H1 (cell line): ENCODE results near the gene KDM5A. TPM values are rescaled to one million over a fixed set of nuclear protein-coding genes. Genes with fewer than 3 reads are reported as not detected.

Experiments
- CTCF ChIA-PET: fragments of 300-600 bp; sonication (Branson Sonifier 250); formaldehyde crosslinking; loops from one replicate; lab custom pipeline; 2021; ENCODE audit not compliant: partially characterized antibody; lab: Charles Lee
- POLR2A ChIA-PET: fragments of 300-600 bp; sonication (Branson Sonifier 250); formaldehyde crosslinking; loops from one replicate; lab custom pipeline; 2021; ENCODE audit warnings: inconsistent platforms; ENCODE audit not compliant: partially characterized antibody; lab: Charles Lee
- DNase-seq, 2 experiments: peaks; one replicate each; pipeline versions ENCODE4 v3.0.0 to v3.0.0-alpha.2; 2010 to 2022; ENCODE audit warnings: low spot score in 2 of 2, low read depth in 1 of 2, mixed read lengths in 1 of 2
- FAIRE-seq: peaks from 2 replicates; lab custom pipeline; 2011; peaks lifted over from hg19 to GRCh38; lab: Jason Lieb, UNC
- H2AFZ ChIP-seq: 2 replicates; pipeline ENCODE4 v1.8.1; 2012; ENCODE audit warnings: low read length, inconsistent platforms
- H2AK5ac ChIP-seq: 2 replicates; pipeline ENCODE4 v1.6.1; 2013; ENCODE audit warnings: low read depth, low read length
- H2BK120ac ChIP-seq: replicated peaks from 2 replicates; pipeline ENCODE3; 2013; ENCODE audit warnings: low read depth, low read length, inconsistent platforms
- H2BK12ac ChIP-seq: 2 replicates; pipeline ENCODE4 v1.6.1; 2013; ENCODE audit warnings: low read depth, low read length
- H2BK15ac ChIP-seq: 2 replicates; pipeline ENCODE4 v1.6.1; 2013; ENCODE audit warnings: low read length
- H2BK20ac ChIP-seq: 2 replicates; pipeline ENCODE4 v1.6.1; 2013; ENCODE audit warnings: low read length
- H2BK5ac ChIP-seq: 2 replicates; pipeline ENCODE4 v1.6.1; 2013; ENCODE audit warnings: low read depth, low read length
- H3K14ac ChIP-seq: 2 replicates; pipeline ENCODE4 v1.6.1; 2013; ENCODE audit warnings: inconsistent platforms; ENCODE audit not compliant: insufficient read length
- H3K18ac ChIP-seq: 2 replicates; pipeline ENCODE4 v1.6.1; 2013; ENCODE audit warnings: low read length; ENCODE audit errors: extremely low read depth
- H3K23ac ChIP-seq: 2 replicates; pipeline ENCODE4 v1.6.1; 2013; ENCODE audit warnings: inconsistent platforms; ENCODE audit not compliant: insufficient read length
- H3K23me2 ChIP-seq: 2 replicates; pipeline ENCODE4 v1.6.1; 2013; ENCODE audit warnings: low read depth, low read length
- H3K27ac ChIP-seq: 2 replicates; pipeline ENCODE4 v1.6.1; 2011; ENCODE audit warnings: low read depth, low read length, inconsistent platforms
- H3K27me3 ChIP-seq, 4 experiments: replicated peaks in 1 of 4; 1 replicate in 1 of 4; 2 replicates in 3 of 4; pipeline versions ENCODE4 v1.6.1 to v1.8.1; 2011 to 2013; ENCODE audit warnings: low read length in 3 of 4, mild to moderate bottlenecking in 3 of 4, inconsistent platforms in 2 of 4, mixed read lengths in 2 of 4, moderate library complexity in 1 of 4; ENCODE audit not compliant: control insufficient read depth in 3 of 4, insufficient read depth in 3 of 4; ENCODE audit errors: extremely low read depth in 1 of 4
- H3K36me3 ChIP-seq, 4 experiments: 2 replicates each; pipeline versions ENCODE4 v1.6.1 to v1.8.1; 2011 to 2013; ENCODE audit warnings: mild to moderate bottlenecking in 4 of 4, low read length in 3 of 4, moderate library complexity in 2 of 4, control low read depth in 1 of 4, inconsistent platforms in 1 of 4; ENCODE audit not compliant: insufficient read depth in 4 of 4, control insufficient read depth in 2 of 4
- H3K4ac ChIP-seq: replicated peaks from 2 replicates; pipeline ENCODE3; 2013; ENCODE audit warnings: low read length, low read depth, mixed read lengths, inconsistent platforms; ENCODE audit not compliant: insufficient read length
- H3K4me1 ChIP-seq, 4 experiments: replicated peaks in 1 of 4; 1 replicate in 1 of 4; 2 replicates in 3 of 4; pipeline versions ENCODE4 v1.6.1 to v1.8.1; 2011 to 2013; ENCODE audit warnings: low read length in 3 of 4, inconsistent platforms in 2 of 4, mixed read lengths in 1 of 4; ENCODE audit not compliant: insufficient read depth in 4 of 4, control insufficient read depth in 3 of 4
- H3K4me2 ChIP-seq, 2 experiments: 2 replicates each; pipeline versions ENCODE4 v1.6.1 to v1.8.1; 2011 to 2013; ENCODE audit warnings: low read depth in 2 of 2, low read length in 2 of 2, control low read depth in 1 of 2, inconsistent platforms in 1 of 2, mild to moderate bottlenecking in 1 of 2; ENCODE audit not compliant: insufficient read depth in 1 of 2
- H3K4me3 ChIP-seq, 4 experiments: fragments of 200-600, 300-600 bp in 1 of 4; sonication (generic), shearing (Covaris generic), sonication (Bioruptor Twin) in 1 of 4; 2 replicates each; pipeline versions ENCODE4 v1.5.1 to v1.8.1; 2011 to 2016; ENCODE audit warnings: low read length in 4 of 4, low read depth in 3 of 4, control low read depth in 2 of 4, inconsistent platforms in 2 of 4, mild to moderate bottlenecking in 2 of 4, mixed read lengths in 1 of 4, moderate library complexity in 1 of 4; ENCODE audit not compliant: insufficient read depth in 2 of 4; ENCODE audit errors: extremely low read depth in 1 of 4
- H3K56ac ChIP-seq: replicated peaks from 2 replicates; pipeline ENCODE3; 2013; ENCODE audit warnings: low read depth, mild to moderate bottlenecking, mixed read lengths, low read length, inconsistent platforms; ENCODE audit not compliant: insufficient read length
- H3K79me1 ChIP-seq: 2 replicates; pipeline ENCODE4 v1.6.1; 2013; ENCODE audit warnings: low read depth, low read length, control low read depth
- H3K79me2 ChIP-seq, 2 experiments: 2 replicates each; pipeline versions ENCODE4 v1.6.1 to v1.8.1; 2012 to 2013; ENCODE audit warnings: low read length in 2 of 2, mild to moderate bottlenecking in 2 of 2, inconsistent platforms in 1 of 2; ENCODE audit not compliant: insufficient read depth in 2 of 2, control insufficient read depth in 1 of 2
- H3K9ac ChIP-seq, 4 experiments: replicated peaks in 1 of 4; 1 replicate in 1 of 4; 2 replicates in 3 of 4; pipeline versions ENCODE4 v1.6.1 to v1.8.1; 2011 to 2013; ENCODE audit warnings: low read depth in 3 of 4, low read length in 3 of 4, control low read depth in 2 of 4, mild to moderate bottlenecking in 2 of 4, moderate library complexity in 2 of 4, inconsistent platforms in 1 of 4; ENCODE audit errors: extremely low read depth in 1 of 4
- H3K9me3 ChIP-seq, 2 experiments: 2 replicates each; pipeline versions ENCODE4 v1.6.1 to v1.8.1; 2012 to 2013; ENCODE audit warnings: mild to moderate bottlenecking in 2 of 2, moderate library complexity in 2 of 2, control low read depth in 1 of 2, inconsistent platforms in 1 of 2, low read depth in 1 of 2, low read length in 1 of 2, mixed read lengths in 1 of 2; ENCODE audit not compliant: insufficient read depth in 2 of 2
- H4K20me1 ChIP-seq, 2 experiments: replicated peaks in 1 of 2; 2 replicates each; pipeline versions ENCODE3 to v1.8.1; 2011 to 2013; ENCODE audit warnings: inconsistent platforms in 2 of 2, low read length in 2 of 2, mild to moderate bottlenecking in 1 of 2; ENCODE audit not compliant: insufficient read depth in 2 of 2, control insufficient read depth in 1 of 2
- H4K5ac ChIP-seq: 2 replicates; pipeline ENCODE4 v1.6.1; 2013; ENCODE audit warnings: low read length, low read depth, mixed read lengths, inconsistent platforms; ENCODE audit not compliant: insufficient read length
- H4K8ac ChIP-seq: 2 replicates; pipeline ENCODE4 v1.8.0; 2013; ENCODE audit warnings: mild to moderate bottlenecking, moderate library complexity, low read length, inconsistent platforms; ENCODE audit not compliant: insufficient read depth; ENCODE audit errors: extremely low read depth
- H4K91ac ChIP-seq: replicated peaks from 2 replicates; pipeline ENCODE3; 2013; ENCODE audit warnings: low read length, mixed read lengths, inconsistent platforms; ENCODE audit not compliant: insufficient read length
- ATF2 ChIP-seq: IDR thresholded peaks from 2 replicates; pipeline ENCODE4 v1.6.1; 2012; ENCODE audit warnings: low read length, inconsistent platforms
- CTBP2 ChIP-seq: IDR thresholded peaks from 2 replicates; pipeline ENCODE4 v1.7.0; 2011; ENCODE audit warnings: borderline replicate concordance, mild to moderate bottlenecking, moderate library complexity, mixed read lengths, low read length; ENCODE audit not compliant: insufficient read depth, insufficient read length
- HDAC2 ChIP-seq, 2 experiments: fragments of 300-600 bp in 1 of 2; sonication (generic) in 1 of 2; IDR thresholded peaks; 2 replicates each; pipeline ENCODE4 v1.6.1; 2011 to 2012; ENCODE audit warnings: low read depth in 2 of 2, low read length in 2 of 2, mild to moderate bottlenecking in 2 of 2, moderate library complexity in 2 of 2, borderline replicate concordance in 1 of 2, inconsistent platforms in 1 of 2
- MAFK ChIP-seq: IDR thresholded peaks from 2 replicates; pipeline ENCODE4 v1.6.1; 2012; ENCODE audit warnings: low read depth, mild to moderate bottlenecking, improper control_type of control experiment, low read length
- SP2 ChIP-seq: IDR thresholded peaks from 2 replicates; pipeline ENCODE4 v1.6.1; 2012; ENCODE audit warnings: mild to moderate bottlenecking, low read length, inconsistent platforms
- WGBS, 2 experiments: shearing (Covaris generic) in 1 of 2; methylation state at CpG; one replicate each; pipeline versions ENCODE4 v1.1.6 to v1.1.7; 2013 to 2015; ENCODE audit warnings: low lambda C conversion rate in 2 of 2, mixed read lengths in 2 of 2, inconsistent platforms in 1 of 2, low coverage in 1 of 2, missing lambda C conversion rate in 1 of 2; ENCODE audit not compliant: insufficient replicate concordance in 2 of 2, insufficient coverage in 1 of 2, insufficient read length in 1 of 2; ENCODE audit errors: extremely low coverage in 1 of 2, missing lambda C conversion rate in 1 of 2; 5-methylcytosine and 5-hydroxymethylcytosine counted together
- polyA plus RNA-seq, 7 experiments: library from polyadenylated mRNA; depleted of rRNA in 3 of 7; stranded (reverse) in 5 of 7; unstranded in 2 of 7; fragments of >200 nt in 5 of 7; fragments of 200-250 nt in 2 of 7; gene quantifications; 1 replicate in 5 of 7; 2 replicates in 1 of 7; 4 replicates in 1 of 7; pipeline versions ENCODE4 v1.2.1 to v1.2.3, GENCODE V29; 2011 to 2013; ENCODE audit warnings: missing spikeins in 2 of 7, mixed read lengths in 2 of 7
- total RNA-seq: library from RNA; stranded (reverse); fragmentation: NEBNext Ultra II Directional; extraction: Animal tissue kit (Norgen Biotek cat#: 25700); gene quantifications from 2 replicates; pipeline ENCODE4 v1.2.1, GENCODE V29; 2021
- TF ChIP-seq, protein P1 (sequence below): IDR thresholded peaks from 2 replicates; pipeline ENCODE4 v1.6.1; 2011; ENCODE audit warnings: low read depth, mild to moderate bottlenecking, low read length; ENCODE audit not compliant: insufficient read depth
- TF ChIP-seq, protein P2 (sequence below), 3 experiments: IDR thresholded peaks; 1 replicate in 2 of 3; 2 replicates in 1 of 3; pipeline versions ENCODE4 v1.5.1 to v1.6.1; 2011; ENCODE audit warnings: low read length in 3 of 3, mild to moderate bottlenecking in 3 of 3, inconsistent platforms in 2 of 3, low read depth in 1 of 3, moderate library complexity in 1 of 3; ENCODE audit not compliant: insufficient read depth in 1 of 3; ENCODE audit errors: control extremely low read depth in 1 of 3

KDM5A gene
- total and polyA plus RNA-seq, 2 of the 8 experiments (the other 6 are each of a cell fraction or from before 2014, with no cell fraction given), result 6.3 to 36.9 TPM

DNA sequence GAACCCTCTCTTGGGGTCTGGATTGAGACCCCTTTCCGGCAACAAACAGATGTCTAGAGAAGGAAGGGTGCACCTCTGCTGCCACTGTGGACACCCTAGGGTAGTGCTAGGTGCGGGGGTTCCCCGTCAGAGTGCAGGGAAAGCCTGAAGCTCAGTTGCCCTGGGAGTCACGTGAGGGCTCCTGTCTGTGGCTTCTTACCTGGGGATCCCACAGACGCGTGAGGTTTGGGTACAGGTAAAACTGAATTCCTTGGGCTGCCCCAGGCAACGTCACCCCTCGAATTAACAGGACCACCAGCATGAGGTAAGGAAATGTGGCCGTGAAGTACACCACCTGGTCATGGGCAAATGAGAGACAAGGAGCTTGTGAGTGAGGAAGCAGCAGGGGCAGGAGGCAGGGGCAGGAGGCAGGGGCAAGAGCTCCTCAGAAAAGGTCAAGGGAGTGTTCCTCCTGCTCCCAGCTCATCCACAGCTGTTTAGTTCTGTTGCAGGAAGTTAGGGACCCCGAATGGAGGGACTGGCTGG, 154.2 kb downstream of the KDM5A start:
- no peak overlapping the region for H2AK5ac ChIP-seq
- H4K5ac ChIP-seq, result no peak overlapping the region
- no peak for FAIRE-seq
- no peak overlapping the region for H2BK120ac ChIP-seq
- no peak overlapping the region for H2BK15ac ChIP-seq
- CTCF ChIA-PET, result interaction anchor here (1.0 to 8.6 kb wide), 3 partner anchors 15 to 46 kb away, joined by 3 to 101 read pairs (median 5); no protein-coding TSS in a partner anchor
- no peak overlapping the region for H3K23ac ChIP-seq
- POLR2A ChIA-PET, result no interaction called here
- H3K14ac ChIP-seq, result no peak overlapping the region
- H3K23me2 ChIP-seq, result no peaks in the 10 kb centered on the region
- no peak overlapping the region for H3K56ac ChIP-seq
- no peaks in the 10 kb centered on the region; a peak in 1 of 7 replicates for H3K27me3 ChIP-seq
- H3K79me1 ChIP-seq, result no peaks in the 10 kb centered on the region
- H4K91ac ChIP-seq, result no peak overlapping the region
- H3K18ac ChIP-seq, result no peak overlapping the region
- H3K4me3 ChIP-seq, result no peak overlapping the region
- H3K4me1 ChIP-seq, result peaks cover 0 to 11% (median 4%) of the 10 kb centered on the region in 4 experiments; a peak in 5 of 7 replicates
- WGBS, 2 experiments, result 89% methylated on average over 8 of the region's 10 CpGs; no CpG with 5 or more reads in 1 of the 2 experiments
- no peak overlapping the region for H3K9ac ChIP-seq
- DNase-seq, result no peak
- no peak overlapping the region for H2AFZ ChIP-seq
- no peak overlapping the region for H2BK5ac ChIP-seq
- H3K9me3 ChIP-seq, result peaks cover 8 to 13% of the 10 kb centered on the region in 2 experiments
- H3K27ac ChIP-seq, result no peak overlapping the region
- no peak overlapping the region for H4K8ac ChIP-seq
- H2BK12ac ChIP-seq, result no peak overlapping the region
- H3K4ac ChIP-seq, result no peak overlapping the region
- H2BK20ac ChIP-seq, result no peak overlapping the region
- no peak overlapping the region for H3K4me2 ChIP-seq
- H3K36me3 ChIP-seq, result no peaks in the 10 kb centered on the region
- no peaks in the 10 kb centered on the region for H4K20me1 ChIP-seq
- H3K79me2 ChIP-seq, result no peaks in the 10 kb centered on the region
- TF ChIP-seq MAFK (no peak), SP2 (no peak), ATF2 (no peak), CTBP2 (no peak), HDAC2 (IDR thresholded peaks at IDR 0.05; ENCODE audit: borderline replicate concordance in 1 of 2, low read depth in 2 of 2, low read length in 2 of 2) (no peak)
- TF ChIP-seq, protein P1, sequence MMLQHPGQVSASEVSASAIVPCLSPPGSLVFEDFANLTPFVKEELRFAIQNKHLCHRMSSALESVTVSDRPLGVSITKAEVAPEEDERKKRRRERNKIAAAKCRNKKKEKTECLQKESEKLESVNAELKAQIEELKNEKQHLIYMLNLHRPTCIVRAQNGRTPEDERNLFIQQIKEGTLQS, result no peak
- TF ChIP-seq, protein P2, sequence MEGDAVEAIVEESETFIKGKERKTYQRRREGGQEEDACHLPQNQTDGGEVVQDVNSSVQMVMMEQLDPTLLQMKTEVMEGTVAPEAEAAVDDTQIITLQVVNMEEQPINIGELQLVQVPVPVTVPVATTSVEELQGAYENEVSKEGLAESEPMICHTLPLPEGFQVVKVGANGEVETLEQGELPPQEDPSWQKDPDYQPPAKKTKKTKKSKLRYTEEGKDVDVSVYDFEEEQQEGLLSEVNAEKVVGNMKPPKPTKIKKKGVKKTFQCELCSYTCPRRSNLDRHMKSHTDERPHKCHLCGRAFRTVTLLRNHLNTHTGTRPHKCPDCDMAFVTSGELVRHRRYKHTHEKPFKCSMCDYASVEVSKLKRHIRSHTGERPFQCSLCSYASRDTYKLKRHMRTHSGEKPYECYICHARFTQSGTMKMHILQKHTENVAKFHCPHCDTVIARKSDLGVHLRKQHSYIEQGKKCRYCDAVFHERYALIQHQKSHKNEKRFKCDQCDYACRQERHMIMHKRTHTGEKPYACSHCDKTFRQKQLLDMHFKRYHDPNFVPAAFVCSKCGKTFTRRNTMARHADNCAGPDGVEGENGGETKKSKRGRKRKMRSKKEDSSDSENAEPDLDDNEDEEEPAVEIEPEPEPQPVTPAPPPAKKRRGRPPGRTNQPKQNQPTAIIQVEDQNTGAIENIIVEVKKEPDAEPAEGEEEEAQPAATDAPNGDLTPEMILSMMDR (IDR thresholded peaks at IDR 0.05; ENCODE audit: control extremely low read depth in 1 of 3, insufficient read depth in 1 of 3, low read depth in 1 of 3, low read length in 3 of 3), result no peak
